T1000 (cell line): ENCODE data around the gene DEUP1.
"Not testable (repeated sequence)": the region's sequence is repeated elsewhere in the genome, so short reads cannot be mapped to it uniquely, and the experiment has no call there.

ENCODE experiments used
- DNase-seq: peaks from one replicate; lab custom pipeline; 2025; ENCODE audit warnings: mixed read lengths; lab: John Stamatoyannopoulos, UW

DEUP1 gene

GRCh38 chr11:93330446-93330984, at the start of gene DEUP1:
TSS of gene DEUP1 (plus strand) at chr11:93330742. CDS start at chr11:93332260, 1,518 bp downstream.
- no peak for DNase-seq

- DNase-seq = no peak
Measured at GRCh38 chr11:93285430-93285829, 45.1 kb upstream of the DEUP1 start.

- DNase-seq = no peak
Measured at GRCh38 chr11:93287434-93287833, 43.1 kb upstream of the DEUP1 start.

- no peak for DNase-seq
Measured at GRCh38 chr11:93288079-93288478, 42.5 kb upstream of the DEUP1 start.

- no peak for DNase-seq
Measured at GRCh38 chr11:93288767-93289166, 41.8 kb upstream of the DEUP1 start.

- DNase-seq = no peak
Measured at GRCh38 chr11:93289782-93290463, 40.6 kb upstream of the DEUP1 start.

GRCh38 chr11:93291110-93291509, 39.4 kb upstream of the DEUP1 start:
- DNase-seq = no peak

- no peak for DNase-seq
Measured at GRCh38 chr11:93291898-93292297, 38.6 kb upstream of the DEUP1 start.

- no peak for DNase-seq
Measured at GRCh38 chr11:93295921-93296575, 34.5 kb upstream of the DEUP1 start.

- no peak for DNase-seq
Measured at GRCh38 chr11:93303689-93304088, 26.9 kb upstream of the DEUP1 start.

- not testable (repeated sequence) for DNase-seq
Measured at GRCh38 chr11:93314399-93314798, 16.1 kb upstream of the DEUP1 start.

- DNase-seq = no peak
Measured at GRCh38 chr11:93319224-93319839, 11.2 kb upstream of the DEUP1 start.

- no peak for DNase-seq
Measured at GRCh38 chr11:93320230-93320629, 10.3 kb upstream of the DEUP1 start.

GRCh38 chr11:93322207-93322606, 8.3 kb upstream of the DEUP1 start:
- DNase-seq = no peak

- DNase-seq = no peak
Measured at GRCh38 chr11:93323747-93324146, 6.8 kb upstream of the DEUP1 start.

- no peak for DNase-seq
Measured at GRCh38 chr11:93324500-93324899, 6.0 kb upstream of the DEUP1 start.

- no peak for DNase-seq
Measured at GRCh38 chr11:93326681-93327080, 3.9 kb upstream of the DEUP1 start.

GRCh38 chr11:93329936-93330445, 551 bp upstream of the DEUP1 start:
- DNase-seq = no peak

- no peak for DNase-seq
Measured at GRCh38 chr11:93340223-93340622, 9.7 kb downstream of the DEUP1 start.

GRCh38 chr11:93344855-93345333, 14.4 kb downstream of the DEUP1 start:
- DNase-seq = no peak

- no peak for DNase-seq
Measured at GRCh38 chr11:93348930-93349329, 18.4 kb downstream of the DEUP1 start.

- no peak for DNase-seq
Measured at GRCh38 chr11:93350835-93351234, 20.3 kb downstream of the DEUP1 start.

- no peak for DNase-seq
Measured at GRCh38 chr11:93359396-93359795, 28.9 kb downstream of the DEUP1 start.
